ENCODE data around the gene AIP.

GRCh38 chr11:67489885-67490726 is 7.3 kb downstream of the AIP start:
- no peak for TF ChIP-seq CTCF (IDR thresholded peaks at IDR 0.05)
- TF ChIP-seq POLR2A (IDR thresholded peaks at IDR 0.05): no peak
